Ascending aorta (tissue), 2 donors: ENCODE results near the gene OLFM3. TPM values are rescaled to one million over a fixed set of nuclear protein-coding genes. Genes with fewer than 3 reads are reported as not detected.

Experiments used
- DNase-seq, 2 donors: peaks; one replicate each; pipeline ENCODE4 v3.0.0-alpha.2; 2019; ENCODE audit warnings: low spot score in 2 of 2
- H3K27ac ChIP-seq, 2 donors: fragments of 200-600 bp; sonication (generic); one replicate each; pipeline ENCODE4 v1.5.1; 2016 to 2017; ENCODE audit warnings: mild to moderate bottlenecking in 1 of 2
- H3K27me3 ChIP-seq: fragments of 200-600 bp; sonication (generic); one replicate; pipeline ENCODE4 v1.5.1; 2017
- H3K36me3 ChIP-seq, 2 donors: fragments of 200-600 bp; sonication (generic); one replicate each; pipeline ENCODE4 v1.5.1; 2016
- H3K4me1 ChIP-seq, 2 donors: fragments of 200-600 bp; sonication (generic); one replicate each; pipeline ENCODE4 v1.5.1; 2016 to 2017; ENCODE audit warnings: mild to moderate bottlenecking in 1 of 2
- H3K4me3 ChIP-seq, 2 donors: fragments of 200-600 bp; sonication (generic); one replicate each; pipeline ENCODE4 v1.5.1; 2016 to 2017; ENCODE audit warnings: mild to moderate bottlenecking in 1 of 2
- H3K9me3 ChIP-seq, 2 donors: fragments of 200-600 bp; sonication (generic); one replicate each; pipeline ENCODE4 v1.5.1; 2016
- intact Hi-C: fragments of 100-400 bp; cut with DNase I; formaldehyde crosslinking; loops from one replicate; pipeline ENCODE4 v1.15.1; 2023
- total RNA-seq: library from RNA; depleted of rRNA; stranded (reverse); fragments of >200 nt; gene quantifications from one replicate; pipeline ENCODE4 v1.1.0, GENCODE V29; 2016
- TF ChIP-seq, protein P1 (sequence below), 3 experiments: fragments of 200-600 bp in 2 of 3; fragments of 450-650 bp in 1 of 3; sonication (generic) in 2 of 3; IDR thresholded peaks; one replicate each; pipeline ENCODE4 v1.5.1; 2016 to 2019; ENCODE audit warnings: antibody characterized with exemption in 3 of 3, mild to moderate bottlenecking in 1 of 3, moderate library complexity in 1 of 3

Gene OLFM3
- total RNA-seq, 1 donor from 2014 or later: not detected

GRCh38 chr1:101976161-101976560, 20.6 kb downstream of the OLFM3 start:
- Histone ChIP-seq H3K9me3 (no peaks in the 10 kb centered on the region), H3K36me3 (no peaks in the 10 kb centered on the region), H3K4me1 (no peaks in the 10 kb centered on the region), H3K27me3 (no peaks in the 10 kb centered on the region), H3K4me3 (no peak overlapping the region), H3K27ac (no peak overlapping the region)
- intact Hi-C loops: no loop called here
- TF ChIP-seq, protein P1, sequence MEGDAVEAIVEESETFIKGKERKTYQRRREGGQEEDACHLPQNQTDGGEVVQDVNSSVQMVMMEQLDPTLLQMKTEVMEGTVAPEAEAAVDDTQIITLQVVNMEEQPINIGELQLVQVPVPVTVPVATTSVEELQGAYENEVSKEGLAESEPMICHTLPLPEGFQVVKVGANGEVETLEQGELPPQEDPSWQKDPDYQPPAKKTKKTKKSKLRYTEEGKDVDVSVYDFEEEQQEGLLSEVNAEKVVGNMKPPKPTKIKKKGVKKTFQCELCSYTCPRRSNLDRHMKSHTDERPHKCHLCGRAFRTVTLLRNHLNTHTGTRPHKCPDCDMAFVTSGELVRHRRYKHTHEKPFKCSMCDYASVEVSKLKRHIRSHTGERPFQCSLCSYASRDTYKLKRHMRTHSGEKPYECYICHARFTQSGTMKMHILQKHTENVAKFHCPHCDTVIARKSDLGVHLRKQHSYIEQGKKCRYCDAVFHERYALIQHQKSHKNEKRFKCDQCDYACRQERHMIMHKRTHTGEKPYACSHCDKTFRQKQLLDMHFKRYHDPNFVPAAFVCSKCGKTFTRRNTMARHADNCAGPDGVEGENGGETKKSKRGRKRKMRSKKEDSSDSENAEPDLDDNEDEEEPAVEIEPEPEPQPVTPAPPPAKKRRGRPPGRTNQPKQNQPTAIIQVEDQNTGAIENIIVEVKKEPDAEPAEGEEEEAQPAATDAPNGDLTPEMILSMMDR (IDR thresholded peaks at IDR 0.05): no peak
- DNase-seq: no peak

GRCh38 chr1:101975371-101975770, 21.4 kb downstream of the OLFM3 start:
- no peaks in the 10 kb centered on the region for H3K27me3 ChIP-seq
- intact Hi-C loops: no loop called here
- H3K4me1 ChIP-seq: no peaks in the 10 kb centered on the region
- TF ChIP-seq, protein P1 (IDR thresholded peaks at IDR 0.05): no peak
- H3K27ac ChIP-seq: no peak overlapping the region
- H3K4me3 ChIP-seq: no peak overlapping the region
- H3K36me3 ChIP-seq: no peaks in the 10 kb centered on the region
- no peaks in the 10 kb centered on the region for H3K9me3 ChIP-seq
- DNase-seq: no peak

GRCh38 chr1:101974599-101975274, 22.0 kb downstream of the OLFM3 start:
- TF ChIP-seq, protein P1 (IDR thresholded peaks at IDR 0.05): no peak
- intact Hi-C loops: no loop called here
- H3K4me3 ChIP-seq: no peak overlapping the region
- H3K4me1 ChIP-seq: no peaks in the 10 kb centered on the region
- no peaks in the 10 kb centered on the region for H3K36me3 ChIP-seq
- H3K27ac ChIP-seq: no peak overlapping the region
- DNase-seq: no peak
- no peaks in the 10 kb centered on the region for H3K9me3 ChIP-seq
- H3K27me3 ChIP-seq: no peaks in the 10 kb centered on the region

DNA sequence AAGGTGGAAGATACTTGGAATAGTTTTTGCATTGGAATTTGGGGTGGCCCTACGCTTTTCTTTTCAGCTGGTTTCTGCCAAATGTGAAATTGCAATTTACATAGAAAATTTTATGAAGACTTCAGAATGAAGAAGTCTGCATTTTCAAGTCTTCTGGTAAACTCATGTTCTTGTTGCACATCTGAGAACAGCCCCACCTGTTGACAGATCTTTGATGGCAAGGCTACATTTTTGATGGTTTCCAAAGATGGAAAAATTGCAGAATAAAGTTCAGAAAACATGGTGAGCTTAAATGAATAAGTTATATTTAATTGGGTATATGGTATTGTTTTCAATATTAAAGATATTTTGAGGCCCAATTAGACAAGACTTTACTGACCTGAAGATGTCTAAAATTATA, 25.4 kb downstream of the OLFM3 start:
- TF ChIP-seq, protein P1 (IDR thresholded peaks at IDR 0.05): no peak
- Histone ChIP-seq H3K27me3 (no peaks in the 10 kb centered on the region), H3K4me1 (no peaks in the 10 kb centered on the region), H3K36me3 (no peaks in the 10 kb centered on the region), H3K27ac (no peak overlapping the region), H3K9me3 (no peaks in the 10 kb centered on the region), H3K4me3 (no peak overlapping the region)
- DNase-seq: no peak
- intact Hi-C loops: no loop called here

- Histone ChIP-seq H3K4me3 (no peak overlapping the region), H3K36me3 (no peaks in the 10 kb centered on the region), H3K4me1 (no peaks in the 10 kb centered on the region), H3K27ac (no peak overlapping the region), H3K9me3 (no peaks in the 10 kb centered on the region), H3K27me3 (no peaks in the 10 kb centered on the region)
- TF ChIP-seq, protein P1 (IDR thresholded peaks at IDR 0.05): no peak
- intact Hi-C loops: no loop called here
- DNase-seq: no peak
Measured at GRCh38 chr1:101967871-101968270, 28.9 kb downstream of the OLFM3 start.

GRCh38 chr1:101965341-101965740, 31.4 kb downstream of the OLFM3 start:
- H3K4me3 ChIP-seq: no peak overlapping the region
- no peaks in the 10 kb centered on the region for H3K27me3 ChIP-seq
- H3K4me1 ChIP-seq: no peaks in the 10 kb centered on the region
- DNase-seq: no peak
- no peaks in the 10 kb centered on the region for H3K36me3 ChIP-seq
- TF ChIP-seq, protein P1 (IDR thresholded peaks at IDR 0.05): no peak
- H3K9me3 ChIP-seq: no peaks in the 10 kb centered on the region
- intact Hi-C loops: no loop called here
- no peak overlapping the region for H3K27ac ChIP-seq
